ENCODE data around the gene PNKD.
A peak's percentile ranks its signal among the peaks of the same experiment; 100 is the strongest.

PNKD gene

GRCh38 chr2:218345491-218346236 is 75.3 kb downstream of the PNKD start:
- no peak for DNase-seq

GRCh38 chr2:218347172-218347571 is 76.9 kb downstream of the PNKD start:
- no peak for DNase-seq

GRCh38 chr2:218354045-218354444 is 83.7 kb downstream of the PNKD start:
- DNase-seq = no peak

GRCh38 chr2:218354850-218355443 is 84.6 kb downstream of the PNKD start:
- DNase-seq = no peak

GRCh38 chr2:218357236-218358177 is 87.2 kb downstream of the PNKD start:
- DNase-seq = no peak

GRCh38 chr2:218360453-218360852 is 90.1 kb downstream of the PNKD start:
- no peak for DNase-seq

GRCh38 chr2:218362606-218363005 is 92.3 kb downstream of the PNKD start:
- no peak for DNase-seq

GRCh38 chr2:218363736-218364135 is 93.4 kb downstream of the PNKD start:
- no peak for DNase-seq

GRCh38 chr2:218364196-218364595 is 93.9 kb downstream of the PNKD start:
- DNase-seq = no peak

- DNase-seq = no peak
These were observed 96.5 kb downstream of the PNKD start for GRCh38 chr2:218366621-218367414.

GRCh38 chr2:218367415-218368149 is 97.3 kb downstream of the PNKD start:
- peak; percentile 66 for DNase-seq

GRCh38 chr2:218368150-218368528 is 97.8 kb downstream of the PNKD start:
- no peak for DNase-seq

GRCh38 chr2:218368621-218369153 is 98.4 kb downstream of the PNKD start:
- no peak for DNase-seq

GRCh38 chr2:218369330-218369729 is 99.0 kb downstream of the PNKD start:
- no peak for DNase-seq

- DNase-seq = peak; percentile 15
These were observed 100.2 kb downstream of the PNKD start for GRCh38 chr2:218370410-218371063.

GRCh38 chr2:218371983-218372350 is 101.6 kb downstream of the PNKD start:
- DNase-seq = no peak

- DNase-seq = no peak
These were observed 104.5 kb downstream of the PNKD start for GRCh38 chr2:218374795-218375194.

GRCh38 chr2:218375212-218375611 is 104.9 kb downstream of the PNKD start:
- DNase-seq = peak; percentile 84

GRCh38 chr2:218378053-218378452 is 107.7 kb downstream of the PNKD start:
- no peak for DNase-seq

GRCh38 chr2:218381916-218382366 is 111.6 kb downstream of the PNKD start, which contains the start of gene SLC11A1:
TSS of gene SLC11A1 (plus strand) at chr2:218382273. CDS start at chr2:218382369, 96 bp downstream.
- no peak for DNase-seq

GRCh38 chr2:218382785-218383184 is 112.5 kb downstream of the PNKD start:
- DNase-seq = no peak
